Type B pancreatic cell (in vitro differentiated cells): ENCODE measurements around the gene HELB. TPM values are rescaled to one million over a fixed set of nuclear protein-coding genes. Genes with fewer than 3 reads are reported as not detected.

Experiments
- DNase-seq: peaks from one replicate; pipeline ENCODE4 v3.0.0; 2021; ENCODE audit warnings: mixed read lengths; ENCODE audit not compliant: unreplicated experiment; ENCODE audit errors: extremely low spot score
- H3K27ac Mint-ChIP-seq: 2 replicates; pipeline ENCODE4 v1.8.0; 2021; ENCODE audit warnings: mild to moderate bottlenecking, mixed read lengths
- H3K27me3 Mint-ChIP-seq: 2 replicates; pipeline ENCODE4 v1.8.0; 2021; ENCODE audit warnings: mixed read lengths
- H3K36me3 Mint-ChIP-seq: 2 replicates; pipeline ENCODE4 v1.8.0; 2021; ENCODE audit warnings: mixed read lengths
- H3K4me1 Mint-ChIP-seq: one replicate; pipeline ENCODE4 v1.8.0; 2021; ENCODE audit warnings: mixed read lengths; ENCODE audit not compliant: unreplicated experiment
- H3K4me3 Mint-ChIP-seq: 2 replicates; pipeline ENCODE4 v1.8.0; 2021; ENCODE audit warnings: mild to moderate bottlenecking, mixed read lengths
- H3K9me3 Mint-ChIP-seq: 2 replicates; pipeline ENCODE4 v1.8.0; 2021; ENCODE audit warnings: mixed read lengths
- CTCF ChIP-seq: fragments of 200-600 bp; sonication (generic); conservative IDR thresholded peaks from 2 replicates; pipeline ENCODE4 v1.5.0; 2021; ENCODE audit warnings: antibody characterized with exemption, mild to moderate bottlenecking
- total RNA-seq: library from RNA; stranded (reverse); gene quantifications from 2 replicates; pipeline ENCODE4 v1.2.1, GENCODE V29; 2021; ENCODE audit warnings: low replicate concordance

The HELB gene
- total RNA-seq, 1 donor from 2014 or later: 5.5 TPM

DNA sequence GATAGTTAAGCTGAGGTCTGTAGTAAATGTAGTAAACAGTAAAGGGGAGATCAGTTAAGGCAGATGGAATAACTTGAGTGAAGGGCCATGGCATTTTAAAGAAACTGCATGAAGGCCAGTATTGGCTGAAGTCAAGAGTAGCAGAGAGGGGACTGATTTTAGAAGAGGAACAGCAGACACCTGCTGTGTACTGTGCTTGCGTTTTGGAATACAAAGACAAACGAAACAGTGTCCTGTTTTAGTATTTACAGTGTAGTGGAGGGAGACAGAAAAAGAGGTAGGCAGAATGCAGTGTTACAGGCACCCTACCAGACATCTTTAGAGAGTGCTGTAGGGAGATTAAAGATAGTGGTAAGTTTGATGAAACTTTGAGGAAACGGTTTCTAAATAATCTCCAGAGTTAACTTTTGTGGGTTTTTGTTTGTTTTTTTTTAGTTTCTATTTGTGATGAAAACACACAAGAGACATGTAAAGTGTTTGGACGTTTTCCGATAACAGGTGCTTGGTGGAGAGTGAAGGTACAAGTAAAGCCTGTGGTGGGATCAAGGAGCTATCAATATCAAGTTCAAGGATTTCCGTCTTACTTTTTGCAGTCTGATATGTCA, 2.1 kb downstream of the HELB start:
- peak overlapping the region; percentile 16 for H3K4me3 Mint-ChIP-seq
- no peaks in the 10 kb centered on the region for H3K9me3 Mint-ChIP-seq
- no peak for TF ChIP-seq CTCF
- DNase-seq: no peak
- H3K36me3 Mint-ChIP-seq: no peaks in the 10 kb centered on the region
- H3K27me3 Mint-ChIP-seq: peaks cover 25% of the 10 kb centered on the region
- no peak overlapping the region for H3K27ac Mint-ChIP-seq
- peaks cover 12% of the 10 kb centered on the region for H3K4me1 Mint-ChIP-seq

DNA sequence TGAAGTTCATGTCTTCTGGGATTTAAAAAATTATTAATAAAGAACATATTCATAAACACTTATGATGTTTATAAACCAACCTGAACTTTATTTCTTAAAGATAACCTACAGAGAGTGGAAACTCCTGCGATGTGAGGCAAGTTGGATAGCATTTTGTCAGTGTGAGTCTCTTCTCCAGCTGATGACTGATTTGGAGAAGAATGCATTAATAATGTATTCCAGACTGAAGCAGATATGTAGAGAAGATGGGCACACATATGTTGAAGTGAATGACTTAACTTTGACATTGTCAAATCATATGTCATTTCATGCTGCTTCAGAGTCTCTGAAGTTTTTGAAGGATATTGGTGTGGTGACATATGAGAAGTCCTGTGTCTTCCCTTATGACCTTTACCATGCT, 7.3 kb downstream of the HELB start:
- Mint-ChIP-seq H3K4me1 (no peaks in the 10 kb centered on the region), H3K27ac (no peak overlapping the region), H3K4me3 (no peak overlapping the region), H3K9me3 (no peaks in the 10 kb centered on the region), H3K36me3 (peaks cover 13% of the 10 kb centered on the region), H3K27me3 (no peaks in the 10 kb centered on the region)
- DNase-seq: no peak
- no peak for TF ChIP-seq CTCF

DNA sequence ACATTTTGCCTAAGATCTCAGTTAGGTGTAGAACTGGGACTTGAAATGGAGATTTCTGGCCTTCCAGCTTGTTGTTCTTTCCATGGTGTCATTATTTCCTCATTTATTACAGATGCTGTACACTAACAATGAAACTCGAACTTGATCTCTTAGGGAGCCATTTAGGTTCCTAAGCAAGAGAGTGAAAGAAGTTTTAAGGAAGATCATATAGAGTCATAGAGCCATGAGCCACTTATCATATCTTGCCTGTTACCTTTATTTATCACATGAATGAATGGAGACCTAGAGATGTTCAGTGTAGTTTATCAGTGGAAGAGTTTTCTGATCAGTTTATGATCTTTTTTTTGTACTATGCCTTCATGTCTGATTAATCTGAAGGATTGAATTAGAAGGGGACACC, 9.9 kb downstream of the HELB start:
- Mint-ChIP-seq H3K9me3 (no peaks in the 10 kb centered on the region), H3K4me1 (no peaks in the 10 kb centered on the region), H3K27me3 (no peaks in the 10 kb centered on the region), H3K27ac (no peak overlapping the region), H3K4me3 (no peak overlapping the region), H3K36me3 (peaks cover 13% of the 10 kb centered on the region)
- TF ChIP-seq CTCF: no peak
- DNase-seq: no peak

DNA sequence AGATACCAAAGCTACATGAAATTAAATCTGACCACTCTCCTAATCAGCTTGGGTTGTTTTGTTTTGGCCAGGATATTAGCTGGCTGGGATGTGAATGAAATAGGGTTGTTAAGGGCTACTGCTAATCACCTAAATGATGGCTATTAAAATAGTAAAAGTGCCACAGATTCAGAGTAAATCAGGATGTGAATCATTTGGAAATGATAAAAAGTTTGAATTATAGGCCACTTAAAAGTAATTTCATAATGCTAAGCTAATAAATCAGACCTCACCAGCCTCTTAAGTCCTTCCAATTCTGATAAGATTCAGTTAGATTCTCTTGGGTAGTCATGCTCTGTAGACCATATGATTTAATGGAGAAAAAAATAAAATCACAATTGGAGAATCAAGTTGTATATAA, 12.0 kb downstream of the HELB start:
- no peak for TF ChIP-seq CTCF
- Mint-ChIP-seq H3K27ac (no peak overlapping the region), H3K36me3 (peaks cover 13% of the 10 kb centered on the region), H3K4me3 (no peak overlapping the region), H3K27me3 (no peaks in the 10 kb centered on the region), H3K9me3 (no peaks in the 10 kb centered on the region), H3K4me1 (no peaks in the 10 kb centered on the region)
- no peak for DNase-seq

DNA sequence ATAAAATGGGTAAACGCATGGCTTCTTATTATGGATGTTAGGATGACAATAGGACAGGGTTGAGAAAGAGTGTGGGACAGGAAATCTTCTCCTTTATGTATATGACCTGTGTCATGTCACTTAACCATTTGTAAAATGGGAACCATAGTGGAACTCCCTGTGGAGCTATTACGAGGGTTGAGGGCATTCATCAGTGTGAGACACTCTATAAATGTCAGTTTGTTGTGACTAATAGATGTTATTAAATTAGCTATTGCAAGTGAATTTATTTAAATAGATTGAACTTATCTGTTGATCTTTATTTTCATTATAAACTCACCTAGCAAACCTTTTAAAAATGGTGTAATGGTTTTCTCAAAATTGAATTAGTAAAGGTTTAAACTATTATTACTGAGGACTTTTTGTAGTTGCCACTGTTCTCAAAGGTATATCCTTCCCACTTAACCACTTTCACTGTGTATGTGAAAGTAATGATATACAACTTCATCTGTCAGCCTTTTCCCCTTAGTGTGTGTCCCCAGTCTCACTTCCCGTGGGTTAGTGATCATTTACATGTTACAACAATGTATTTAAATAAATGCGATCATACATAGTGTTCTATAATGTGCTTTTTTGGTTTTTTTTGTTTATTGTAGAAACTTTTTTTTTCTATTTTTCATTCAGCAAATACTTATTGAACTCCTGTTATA, 17.1 kb downstream of the HELB start:
- H3K27me3 Mint-ChIP-seq: no peaks in the 10 kb centered on the region
- TF ChIP-seq CTCF: no peak
- no peak overlapping the region for H3K4me3 Mint-ChIP-seq
- no peak for DNase-seq
- no peaks in the 10 kb centered on the region for H3K9me3 Mint-ChIP-seq
- peaks cover 4% of the 10 kb centered on the region for H3K4me1 Mint-ChIP-seq
- no peak overlapping the region for H3K27ac Mint-ChIP-seq
- peaks cover 3% of the 10 kb centered on the region for H3K36me3 Mint-ChIP-seq
